Astrocyte of the cerebellum (primary cell): ENCODE measurements around the gene ARHGAP12.
A peak's percentile ranks its signal among the peaks of the same experiment; 100 is the strongest.

ENCODE experiments used
- DNase-seq: peaks from one replicate; pipeline ENCODE4 v3.0.0-alpha.2; 2011; ENCODE audit warnings: low read depth
- H3K4me3 ChIP-seq: 2 replicates; pipeline ENCODE4 v1.5.1; 2011; ENCODE audit warnings: mild to moderate bottlenecking, low read depth, low read length, moderate library complexity
- CTCF ChIP-seq: IDR thresholded peaks from 2 replicates; pipeline ENCODE4 v1.5.1; 2012; ENCODE audit warnings: low read length, low read depth, moderate library complexity, mild to moderate bottlenecking; ENCODE audit errors: missing control alignments
- in situ Hi-C: cut with HindIII; loops from 2 replicates; pipeline ENCODE4 v1.10.0; 2017; ENCODE audit warnings: low sequenced_read_pairs

Gene ARHGAP12

DNA sequence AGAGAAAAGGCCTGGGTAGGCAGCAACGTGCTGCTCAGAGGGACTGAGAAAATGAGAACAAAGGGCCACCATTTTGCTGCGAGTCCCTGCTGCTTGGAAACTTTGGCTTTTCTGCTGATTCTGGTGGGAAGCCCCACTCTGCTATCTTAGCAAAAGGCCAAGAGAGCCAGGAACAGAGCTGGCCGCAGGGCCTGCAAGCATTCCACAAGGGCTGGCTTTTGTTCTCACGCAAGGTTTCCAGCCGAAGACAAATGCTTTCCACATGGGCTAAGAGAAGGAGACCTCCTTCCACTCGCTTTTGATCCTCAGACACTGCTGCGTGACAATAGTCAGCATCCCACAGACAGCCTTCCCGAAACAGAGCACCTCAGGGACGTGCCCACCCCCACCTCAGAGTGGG lies 163.1 kb downstream of the ARHGAP12 start:
- no peak for DNase-seq
- in situ Hi-C loops: no loop called here
- H3K4me3 ChIP-seq: no peak overlapping the region
- TF ChIP-seq CTCF: no peak

DNA sequence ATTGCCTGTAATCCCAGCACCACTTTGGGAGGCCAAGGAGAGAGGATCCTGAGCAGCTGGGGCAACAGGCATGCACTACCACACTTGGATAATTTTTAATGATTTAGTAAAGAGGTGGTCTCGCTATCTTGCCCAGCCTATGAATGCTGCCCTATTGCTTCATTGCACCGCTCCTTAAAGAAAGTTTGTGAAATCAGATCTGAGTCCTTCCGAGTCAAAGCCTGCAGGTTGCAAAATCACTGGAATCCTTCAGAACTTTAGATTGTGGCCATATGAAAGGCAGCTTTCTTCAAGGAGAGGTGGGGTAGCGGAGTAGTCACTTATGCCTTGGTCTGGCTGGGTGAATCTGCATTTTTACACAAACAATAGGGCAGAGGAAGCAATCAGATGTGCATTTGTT lies 166.3 kb downstream of the ARHGAP12 start:
- H3K4me3 ChIP-seq: no peak overlapping the region
- no peak for TF ChIP-seq CTCF
- in situ Hi-C loops: no loop called here
- DNase-seq: no peak

DNA sequence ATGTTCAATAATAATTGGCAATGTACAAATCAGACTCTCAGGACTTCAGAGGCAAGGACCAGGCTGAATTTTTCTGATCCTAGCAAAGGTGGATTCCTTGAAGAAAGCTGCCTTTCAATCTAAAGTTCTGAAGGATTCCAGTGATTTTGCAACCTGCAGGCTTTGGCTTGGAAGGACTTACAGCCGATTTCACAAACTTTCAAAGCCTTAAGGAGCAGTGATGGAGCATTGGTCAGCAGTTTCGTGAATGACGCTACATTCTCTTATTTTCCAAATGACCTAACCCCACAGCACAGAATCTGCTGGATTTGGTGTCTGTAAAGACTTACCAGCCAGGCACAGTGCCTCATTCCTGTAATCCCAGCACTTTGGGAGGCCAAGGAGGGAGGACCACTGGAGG lies 167.5 kb downstream of the ARHGAP12 start:
- no peak for TF ChIP-seq CTCF
- in situ Hi-C loops: no loop called here
- no peak overlapping the region for H3K4me3 ChIP-seq
- DNase-seq: no peak

- TF ChIP-seq CTCF: no peak
- in situ Hi-C loops: no loop called here
- DNase-seq: no peak
- peak overlapping the region; percentile 4 for H3K4me3 ChIP-seq
Observed at GRCh38 chr10:31760674-31761081, 168.0 kb downstream of the ARHGAP12 start.

DNA sequence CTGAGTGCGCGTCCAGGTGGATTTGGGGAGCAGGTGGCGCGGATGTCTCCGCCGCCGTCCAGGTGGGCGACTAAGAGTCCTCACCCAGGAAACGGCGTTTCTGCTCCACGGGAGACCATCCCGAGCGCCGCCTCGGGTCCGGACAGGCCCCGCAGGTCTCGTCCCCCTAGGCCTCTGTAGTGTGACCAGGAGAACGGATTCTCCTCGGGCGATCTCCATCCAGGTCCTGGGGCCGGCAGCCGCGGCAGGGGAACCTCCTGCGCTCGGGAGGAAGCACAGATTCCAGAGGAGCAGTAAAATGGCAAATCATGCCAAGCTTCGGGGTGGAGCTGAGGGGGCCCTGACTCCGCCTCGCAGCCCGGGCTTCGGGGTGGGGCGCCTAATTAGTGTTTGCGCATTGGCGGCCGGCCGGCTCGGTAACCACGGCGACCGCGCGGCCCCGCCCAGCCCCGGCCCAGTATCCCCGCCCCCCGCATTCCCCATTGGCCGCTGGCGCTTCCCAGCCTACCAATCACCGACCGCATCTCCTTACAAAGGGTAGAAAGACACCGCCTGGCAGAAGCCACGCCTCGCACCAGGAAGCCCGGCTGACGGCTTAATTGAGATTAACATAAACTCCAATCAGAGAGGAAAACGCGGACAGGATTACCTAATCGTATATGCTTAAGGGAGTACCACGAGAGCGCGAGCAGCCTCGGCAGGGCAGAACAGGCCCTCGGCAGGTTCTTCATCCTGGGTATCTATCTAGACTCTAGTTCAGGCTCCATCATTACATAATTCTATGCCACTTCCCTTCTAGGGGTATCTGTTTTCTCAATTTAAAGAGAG lies 168.6 kb downstream of the ARHGAP12 start:
- peak overlapping the region; percentile 85 for H3K4me3 ChIP-seq
- peak; percentile 95 for DNase-seq
- TF ChIP-seq CTCF: no peak
- in situ Hi-C loops: no loop called here

DNA sequence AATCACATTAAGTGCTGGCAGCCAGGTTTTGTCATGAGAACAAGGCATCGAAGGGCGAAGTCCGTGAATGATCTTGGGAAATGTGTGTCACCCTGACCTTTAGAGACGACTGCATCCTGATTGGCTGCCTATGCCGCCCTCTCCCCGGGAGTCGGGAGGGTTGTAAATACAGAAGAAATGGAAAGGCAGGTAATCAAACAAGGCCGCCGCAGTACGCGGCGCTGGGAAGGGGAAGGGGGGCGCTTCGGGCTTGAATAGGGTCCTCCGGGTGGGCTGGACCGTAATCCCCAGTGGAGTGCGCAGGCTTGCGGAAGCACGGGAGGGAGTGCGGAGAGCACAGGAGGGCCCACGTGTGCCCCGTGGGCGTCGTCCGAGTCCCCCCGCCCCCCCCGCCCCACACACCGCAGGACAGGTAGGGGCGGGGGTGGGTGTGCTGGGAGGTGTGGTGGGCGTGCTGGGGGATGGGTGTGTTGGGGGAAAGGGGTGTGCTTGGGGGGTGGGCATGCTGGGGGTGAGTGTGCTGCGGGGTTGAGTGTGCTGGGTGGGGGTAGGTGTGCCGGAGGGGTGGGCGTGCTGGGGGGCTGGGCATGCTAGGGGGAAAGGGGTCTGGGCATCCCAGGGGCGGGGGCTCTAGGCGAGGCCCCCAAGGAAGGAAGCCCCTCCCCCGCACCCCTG lies 169.4 kb downstream of the ARHGAP12 start:
- no peak for DNase-seq
- in situ Hi-C loops: no loop called here
- H3K4me3 ChIP-seq: peak overlapping the region; percentile 85
- TF ChIP-seq CTCF: no peak
